T-helper 17 cell (primary cell): ENCODE results near the gene VPS50. TPM values are rescaled to one million over a fixed set of nuclear protein-coding genes. Genes with fewer than 3 reads are reported as not detected.

Experiments used
- ATAC-seq: fragments of 150-1000 bp; cut with Tn5 transposase; 2 replicates; pipeline ENCODE4 v1.10.0; 2021; ENCODE audit warnings: mild to moderate bottlenecking, moderate library complexity
- DNase-seq, 3 donors: peaks; one replicate each; pipeline versions ENCODE4 v3.0.0 to v3.0.0-alpha.2; 2020 to 2021
- H3K9me3 ChIP-seq: one replicate; pipeline ENCODE4 v1.7.0; 2013; ENCODE audit warnings: low read length, mild to moderate bottlenecking; ENCODE audit not compliant: control insufficient read depth, poor library complexity, severe bottlenecking
- H3K27ac Mint-ChIP-seq: one replicate; pipeline ENCODE4 v1.8.0; 2022; ENCODE audit warnings: mild to moderate bottlenecking, moderate library complexity, mixed read lengths
- H3K27me3 Mint-ChIP-seq: one replicate; pipeline ENCODE4 v1.8.0; 2022; ENCODE audit warnings: mixed read lengths
- H3K36me3 Mint-ChIP-seq: one replicate; pipeline ENCODE4 v1.8.0; 2022; ENCODE audit warnings: low read depth, mixed read lengths
- H3K4me1 Mint-ChIP-seq: one replicate; pipeline ENCODE4 v1.8.0; 2022; ENCODE audit warnings: mild to moderate bottlenecking, mixed read lengths
- H3K4me3 Mint-ChIP-seq: one replicate; pipeline ENCODE4 v1.8.0; 2022; ENCODE audit warnings: mild to moderate bottlenecking, moderate library complexity, mixed read lengths
- total RNA-seq, 4 donors: library from RNA in 2 of 4; stranded (reverse) in 2 of 4; gene quantifications; one replicate each; pipeline ENCODE4 v1.2.3 and lab custom pipeline; 2022 to 2026

Gene VPS50
- total RNA-seq, 2 donors from 2014 or later, result 23.8 to 27.5 TPM

DNA sequence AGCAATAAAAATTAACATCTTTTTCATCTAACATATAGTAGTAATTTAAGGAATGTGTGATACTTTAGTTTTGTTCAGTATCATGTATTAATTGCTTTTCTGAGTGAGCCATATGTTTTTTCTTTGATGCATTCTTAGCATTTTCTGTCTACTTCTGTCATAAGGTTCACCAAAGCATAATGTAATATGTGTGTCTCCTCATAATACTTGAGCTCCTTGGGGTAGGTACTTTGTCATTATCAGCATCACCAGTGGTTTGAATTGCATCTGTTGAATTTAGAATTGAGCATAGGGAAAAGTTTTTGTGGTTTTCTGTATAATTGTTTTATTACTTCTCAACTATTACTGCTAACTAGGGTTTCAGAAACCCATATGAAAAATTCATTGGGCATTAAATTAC is 26.5 kb downstream of the VPS50 start:
- no peak for DNase-seq
- Mint-ChIP-seq H3K4me3 (no peak overlapping the region), H3K4me1 (peaks cover 3% of the 10 kb centered on the region), H3K27me3 (no peaks in the 10 kb centered on the region), H3K36me3 (peaks cover 8% of the 10 kb centered on the region), H3K27ac (no peak overlapping the region)
- no peaks in the 10 kb centered on the region for H3K9me3 ChIP-seq
- ATAC-seq, result no peak

DNA sequence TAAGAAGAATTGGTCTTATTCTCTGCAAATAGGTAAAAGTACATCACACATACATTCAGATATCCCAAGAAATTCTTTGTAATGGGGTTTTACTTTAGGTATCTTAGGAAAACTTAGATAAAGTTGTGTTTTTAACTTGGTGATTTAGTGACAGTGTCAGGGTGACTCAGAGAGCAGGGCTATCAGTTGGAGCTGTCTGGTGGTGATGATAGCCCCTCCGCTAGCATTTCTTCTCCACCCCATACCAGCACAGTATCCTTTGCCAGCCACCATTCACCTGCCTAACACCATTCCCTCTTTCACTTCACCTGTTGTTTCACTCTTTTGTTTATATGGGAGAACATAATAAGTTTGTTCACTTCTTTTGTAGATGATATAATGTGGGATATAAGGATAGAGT is 30.4 kb downstream of the VPS50 start:
- peaks cover 2% of the 10 kb centered on the region for H3K4me1 Mint-ChIP-seq
- no peaks in the 10 kb centered on the region for H3K27me3 Mint-ChIP-seq
- no peak overlapping the region for H3K27ac Mint-ChIP-seq
- DNase-seq (no peak), ATAC-seq (no peak)
- H3K4me3 Mint-ChIP-seq, result no peak overlapping the region
- H3K9me3 ChIP-seq, result no peaks in the 10 kb centered on the region
- H3K36me3 Mint-ChIP-seq, result peaks cover 6% of the 10 kb centered on the region

DNA sequence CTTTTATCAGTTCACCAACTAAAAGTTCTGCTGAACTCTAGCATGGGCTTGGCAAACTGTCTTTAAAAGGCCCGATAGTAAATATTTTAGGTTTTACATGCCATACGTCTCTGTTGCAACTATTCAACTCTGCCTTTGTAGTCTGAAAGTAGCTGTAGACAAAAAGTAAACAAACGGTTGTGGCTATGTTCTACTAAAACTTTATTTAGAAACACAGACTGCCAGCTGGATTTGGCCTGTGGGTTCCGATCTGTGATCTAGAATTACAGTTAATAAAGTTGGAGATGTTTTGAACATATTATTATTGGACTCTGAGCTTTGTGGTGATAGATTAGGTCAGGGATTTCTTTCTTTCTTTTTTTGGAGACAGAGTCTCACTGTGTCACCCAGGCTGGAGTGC is 33.1 kb downstream of the VPS50 start:
- ATAC-seq, result no peak
- no peak overlapping the region for H3K27ac Mint-ChIP-seq
- peaks cover 9% of the 10 kb centered on the region for H3K4me1 Mint-ChIP-seq

DNA sequence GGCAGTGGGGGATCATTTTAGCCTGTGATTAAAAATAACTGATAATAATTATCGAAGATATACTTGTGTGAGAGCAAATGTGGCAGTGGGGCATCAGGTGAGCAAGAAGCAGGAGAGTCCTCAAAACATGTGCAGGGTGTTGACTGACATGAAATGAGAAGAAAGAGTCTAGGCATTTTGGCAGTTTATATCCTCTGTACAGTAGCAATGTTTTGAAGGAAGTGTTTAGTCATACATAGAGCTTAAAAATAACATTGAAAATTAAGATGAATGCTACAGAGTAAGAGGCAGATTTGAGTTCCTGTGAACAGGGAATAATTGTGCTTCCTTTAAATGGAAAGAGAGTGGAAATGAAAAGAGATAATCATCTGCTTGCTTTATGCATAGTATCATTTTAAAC is 47.4 kb downstream of the VPS50 start:
- H3K36me3 Mint-ChIP-seq, result peaks cover 21% of the 10 kb centered on the region
- DNase-seq (no peak), ATAC-seq (no peak)
- H3K9me3 ChIP-seq, result no peaks in the 10 kb centered on the region
- H3K4me1 Mint-ChIP-seq, result peaks cover 4% of the 10 kb centered on the region
- H3K27ac Mint-ChIP-seq, result no peak overlapping the region
- H3K27me3 Mint-ChIP-seq, result no peaks in the 10 kb centered on the region
- H3K4me3 Mint-ChIP-seq, result no peak overlapping the region

More for the DNA sequence above, 33.1 kb downstream of the VPS50 start:
- no peaks in the 10 kb centered on the region for H3K9me3 ChIP-seq
- Mint-ChIP-seq H3K27me3 (no peaks in the 10 kb centered on the region), H3K36me3 (peaks cover 8% of the 10 kb centered on the region), H3K4me3 (no peak overlapping the region)
- no peak for DNase-seq

DNA sequence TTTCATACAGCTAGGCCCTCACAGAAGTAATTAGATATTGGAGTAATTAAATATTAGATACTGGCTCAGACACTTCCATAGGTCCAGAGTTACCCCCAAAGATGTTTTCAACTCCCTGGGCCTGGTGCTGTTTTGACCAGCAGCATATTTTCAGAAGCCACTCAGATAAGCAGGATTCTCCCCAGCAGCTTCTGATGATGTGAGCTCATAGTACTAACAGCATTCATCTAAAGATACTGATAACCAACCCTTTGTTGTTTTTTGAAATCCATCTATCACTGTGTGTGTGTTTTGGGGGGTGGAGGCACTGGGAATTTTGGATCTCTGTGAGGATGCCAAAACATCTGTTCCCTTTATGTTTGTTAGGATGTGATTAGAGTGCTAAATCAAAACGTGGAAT is 52.7 kb downstream of the VPS50 start:
- peaks cover 6% of the 10 kb centered on the region for H3K36me3 Mint-ChIP-seq
- H3K9me3 ChIP-seq, result no peaks in the 10 kb centered on the region
- no peaks in the 10 kb centered on the region for H3K27me3 Mint-ChIP-seq
- no peak for DNase-seq
- no peak for ATAC-seq
- H3K4me3 Mint-ChIP-seq, result no peak overlapping the region
- no peaks in the 10 kb centered on the region for H3K4me1 Mint-ChIP-seq
- H3K27ac Mint-ChIP-seq, result no peak overlapping the region

DNA sequence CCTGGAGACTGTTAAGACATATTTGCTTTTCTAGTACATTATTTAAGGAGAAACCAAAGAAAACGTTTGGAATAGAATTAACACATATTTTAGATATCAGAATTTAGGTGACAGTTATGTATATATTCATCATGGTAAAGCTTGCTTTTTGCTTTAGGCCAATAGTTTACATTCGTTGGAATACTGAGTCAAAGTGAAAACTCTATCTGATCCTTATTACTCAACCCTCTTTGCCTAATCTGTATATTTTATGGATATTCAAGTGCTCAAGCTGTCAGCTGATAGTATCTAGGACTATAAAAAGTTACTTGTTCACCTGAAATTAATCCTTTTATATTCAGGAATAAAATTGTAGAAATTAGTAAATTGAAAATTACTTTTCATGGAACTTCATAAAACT is 61.1 kb downstream of the VPS50 start:
- Mint-ChIP-seq H3K4me3 (no peak overlapping the region), H3K36me3 (no peaks in the 10 kb centered on the region)

DNA sequence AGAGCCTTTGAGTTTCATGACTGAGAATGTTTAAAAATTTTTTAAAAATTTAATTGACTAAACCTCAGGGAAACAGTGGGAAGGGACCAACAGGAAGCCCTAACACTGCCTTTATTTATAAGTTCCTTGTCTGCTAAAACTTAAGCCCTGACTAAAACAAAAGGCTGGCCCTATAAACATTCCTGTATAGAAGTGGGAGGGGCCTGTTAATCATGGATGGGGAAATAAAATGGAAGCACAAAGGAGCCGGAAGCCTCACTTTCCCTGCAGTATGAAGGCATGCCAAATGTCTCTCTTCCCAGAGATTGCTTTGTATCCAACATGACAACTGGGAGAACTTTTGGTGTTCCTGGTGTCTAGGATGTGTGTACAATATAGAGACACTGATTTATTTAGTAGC is 66.0 kb downstream of the VPS50 start:
- DNase-seq (no peak), ATAC-seq (no peak)
- H3K4me1 Mint-ChIP-seq, result no peaks in the 10 kb centered on the region
- H3K27ac Mint-ChIP-seq, result no peak overlapping the region
- H3K36me3 Mint-ChIP-seq, result peaks cover 6% of the 10 kb centered on the region
- no peak overlapping the region for H3K4me3 Mint-ChIP-seq
- H3K27me3 Mint-ChIP-seq, result no peaks in the 10 kb centered on the region
- no peaks in the 10 kb centered on the region for H3K9me3 ChIP-seq

More for the DNA sequence above, 61.1 kb downstream of the VPS50 start:
- Mint-ChIP-seq H3K4me1 (no peaks in the 10 kb centered on the region), H3K27me3 (no peaks in the 10 kb centered on the region), H3K27ac (no peak overlapping the region)
- DNase-seq, result no peak
- H3K9me3 ChIP-seq, result no peaks in the 10 kb centered on the region
- no peak for ATAC-seq

DNA sequence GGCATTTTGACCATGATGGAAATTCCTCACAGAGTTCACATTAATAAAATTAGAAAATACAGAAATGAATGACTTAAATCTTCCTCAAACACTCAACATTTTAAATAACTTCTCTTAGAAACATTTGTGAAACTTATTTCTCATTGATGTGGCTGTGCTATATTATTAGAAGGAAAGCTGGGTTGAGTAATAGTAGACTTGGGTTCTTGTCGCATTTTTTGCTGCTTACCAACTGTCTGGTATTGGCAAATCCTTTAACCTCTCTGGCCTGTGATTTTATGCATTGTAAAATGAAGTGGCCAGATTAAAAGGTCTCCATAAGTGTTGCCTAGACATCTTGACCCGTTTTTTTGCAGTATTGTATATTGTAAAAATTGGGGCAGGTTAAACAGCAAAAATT is 66.5 kb downstream of the VPS50 start:
- peaks cover 6% of the 10 kb centered on the region for H3K36me3 Mint-ChIP-seq
- ATAC-seq, result no peak
- no peak overlapping the region for H3K4me3 Mint-ChIP-seq
- no peaks in the 10 kb centered on the region for H3K4me1 Mint-ChIP-seq
- no peaks in the 10 kb centered on the region for H3K27me3 Mint-ChIP-seq
- H3K9me3 ChIP-seq, result no peaks in the 10 kb centered on the region
- no peak for DNase-seq
- H3K27ac Mint-ChIP-seq, result no peak overlapping the region

DNA sequence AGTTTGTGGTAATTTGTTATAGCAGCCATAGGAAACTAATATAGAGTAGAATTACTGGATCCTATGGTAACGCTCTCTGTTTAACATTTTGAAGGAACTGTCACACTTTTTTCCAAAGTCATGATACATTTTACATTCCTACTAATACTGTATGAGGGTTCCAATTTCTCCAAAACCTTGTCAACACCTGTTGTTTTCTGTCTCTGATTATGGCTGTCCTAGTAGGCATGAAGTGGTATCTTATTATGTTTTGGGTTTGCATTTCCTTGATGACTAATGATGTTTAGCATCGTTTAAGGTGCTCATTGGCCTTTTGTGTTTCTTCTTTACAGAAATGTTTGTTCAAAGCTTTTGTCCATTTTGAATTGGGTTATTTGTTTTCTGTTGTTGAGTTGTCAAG is 69.6 kb downstream of the VPS50 start:
- DNase-seq, result no peak
- Mint-ChIP-seq H3K27me3 (no peaks in the 10 kb centered on the region), H3K4me3 (no peak overlapping the region), H3K36me3 (peaks cover 9% of the 10 kb centered on the region), H3K27ac (no peak overlapping the region), H3K4me1 (no peaks in the 10 kb centered on the region)
- H3K9me3 ChIP-seq, result no peaks in the 10 kb centered on the region
- no peak for ATAC-seq

DNA sequence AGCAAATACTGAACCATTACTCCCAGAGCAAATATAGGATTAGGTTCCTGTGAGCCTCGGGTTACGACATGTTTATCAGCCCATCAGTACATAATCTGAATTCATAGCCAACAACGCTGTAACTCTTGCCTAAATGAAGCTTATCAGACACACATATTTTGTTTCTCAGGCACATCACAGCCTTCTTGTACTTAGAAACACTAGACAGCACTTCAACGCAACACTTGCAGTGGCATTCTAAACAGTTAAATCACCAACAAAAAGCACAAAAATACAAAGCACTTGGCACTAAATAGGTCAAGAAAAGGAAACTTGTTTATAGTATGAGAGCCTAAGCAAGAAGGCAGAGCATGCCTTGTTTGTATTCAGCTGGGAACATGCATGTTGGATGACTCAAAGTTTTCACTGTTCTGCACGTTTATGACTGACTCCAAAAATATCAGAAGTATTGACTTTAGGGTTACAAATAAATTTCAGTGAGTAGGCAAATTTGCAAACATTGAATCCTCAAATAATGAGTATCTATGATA is 75.0 kb downstream of the VPS50 start:
- no peaks in the 10 kb centered on the region for H3K27me3 Mint-ChIP-seq
- H3K27ac Mint-ChIP-seq, result no peak overlapping the region
- DNase-seq, result no peak

DNA sequence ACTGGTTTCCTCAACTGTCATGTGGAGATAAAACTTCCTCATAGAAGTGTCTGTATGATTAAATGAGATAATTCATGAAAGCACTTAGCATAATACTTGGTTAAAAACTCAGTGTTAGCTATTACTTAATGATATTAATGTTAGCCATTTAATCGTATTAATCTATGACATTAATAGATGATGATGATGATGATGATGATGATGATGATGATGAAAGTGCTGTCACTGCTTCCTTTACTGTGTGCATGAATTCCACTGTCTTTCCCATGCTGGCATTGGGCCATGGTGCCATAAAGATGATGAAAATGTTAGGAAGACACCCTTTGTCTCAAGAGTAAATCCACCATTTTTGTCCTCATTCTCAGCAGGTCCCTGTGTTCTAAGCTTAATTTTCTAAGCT is 75.8 kb downstream of the VPS50 start:
- H3K4me3 Mint-ChIP-seq, result no peak overlapping the region
- no peak overlapping the region for H3K27ac Mint-ChIP-seq
- ATAC-seq (no peak), DNase-seq (no peak)
- no peaks in the 10 kb centered on the region for H3K9me3 ChIP-seq
- no peaks in the 10 kb centered on the region for H3K4me1 Mint-ChIP-seq
- no peaks in the 10 kb centered on the region for H3K27me3 Mint-ChIP-seq
- H3K36me3 Mint-ChIP-seq, result peaks cover 7% of the 10 kb centered on the region

More for the DNA sequence above, 75.0 kb downstream of the VPS50 start:
- H3K9me3 ChIP-seq, result no peaks in the 10 kb centered on the region
- ATAC-seq, result no peak
- Mint-ChIP-seq H3K4me3 (no peak overlapping the region), H3K36me3 (peaks cover 6% of the 10 kb centered on the region), H3K4me1 (no peaks in the 10 kb centered on the region)

DNA sequence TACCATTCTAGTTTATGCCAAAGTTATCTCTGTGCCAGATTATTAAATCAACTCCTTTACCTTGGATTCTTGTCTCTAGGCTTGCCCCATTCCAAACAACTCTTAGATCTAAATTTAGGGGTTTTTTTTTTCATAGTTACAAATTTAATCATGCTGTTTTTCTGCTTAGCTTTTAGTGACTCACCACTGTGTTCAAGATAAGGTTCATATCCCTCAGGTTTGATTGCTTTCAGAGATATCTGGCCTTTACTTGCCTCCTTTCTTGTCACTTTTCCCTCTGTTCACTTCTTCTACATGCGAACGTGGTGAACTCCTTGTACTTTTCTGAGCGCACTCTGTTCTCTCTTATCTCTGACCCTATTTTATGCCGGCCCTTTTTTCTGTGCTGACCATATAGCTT is 78.2 kb downstream of the VPS50 start:
- no peak overlapping the region for H3K27ac Mint-ChIP-seq
- no peak overlapping the region for H3K4me3 Mint-ChIP-seq
- ATAC-seq (no peak), DNase-seq (no peak)
- peaks cover 7% of the 10 kb centered on the region for H3K36me3 Mint-ChIP-seq
- no peaks in the 10 kb centered on the region for H3K4me1 Mint-ChIP-seq
- no peaks in the 10 kb centered on the region for H3K9me3 ChIP-seq
- no peaks in the 10 kb centered on the region for H3K27me3 Mint-ChIP-seq

DNA sequence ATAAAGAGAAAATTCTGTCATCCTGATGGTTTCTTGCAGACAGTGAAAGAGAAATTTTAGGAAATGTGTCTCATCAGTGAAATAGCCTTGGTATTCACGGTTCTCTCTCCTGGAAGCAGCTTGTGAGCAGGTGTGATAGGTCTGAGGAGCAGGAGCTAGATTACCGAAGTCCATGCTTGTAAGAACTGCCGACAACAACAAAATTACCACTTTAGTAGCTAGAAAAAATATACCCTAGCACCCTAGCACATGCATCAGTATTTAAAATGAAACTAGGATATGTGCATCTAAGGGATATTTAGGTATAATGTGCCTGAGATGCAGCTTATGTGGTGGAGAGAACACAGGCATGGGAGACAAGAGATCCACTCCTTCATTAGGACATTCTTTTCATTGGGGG is 82.3 kb downstream of the VPS50 start:
- ATAC-seq, result no peak
- Mint-ChIP-seq H3K27me3 (no peaks in the 10 kb centered on the region), H3K36me3 (peaks cover 19% of the 10 kb centered on the region), H3K4me1 (peaks cover 4% of the 10 kb centered on the region), H3K4me3 (no peak overlapping the region), H3K27ac (no peak overlapping the region)
- no peak for DNase-seq
- no peaks in the 10 kb centered on the region for H3K9me3 ChIP-seq

DNA sequence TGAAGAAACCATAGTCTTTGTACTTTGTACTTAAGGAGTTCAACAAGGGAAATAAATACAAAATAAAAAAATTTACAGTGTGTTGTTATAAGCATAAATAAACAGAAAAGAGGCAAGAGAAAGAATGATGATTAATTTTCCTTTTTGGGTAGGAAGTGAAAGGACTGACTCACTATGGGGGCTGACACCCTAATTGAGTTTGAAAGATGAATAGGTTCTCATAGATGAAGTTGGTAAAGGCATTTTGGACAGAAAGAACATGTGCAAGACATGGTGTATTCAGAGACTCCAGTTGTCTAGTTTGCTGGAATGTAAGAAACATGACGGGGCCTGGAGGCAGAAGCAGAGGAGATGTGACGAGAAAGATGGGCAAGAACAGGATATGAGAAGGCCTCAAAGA is 83.7 kb downstream of the VPS50 start:
- peaks cover 6% of the 10 kb centered on the region for H3K4me1 Mint-ChIP-seq
- peaks cover 17% of the 10 kb centered on the region for H3K36me3 Mint-ChIP-seq
- no peaks in the 10 kb centered on the region for H3K9me3 ChIP-seq
- H3K27me3 Mint-ChIP-seq, result no peaks in the 10 kb centered on the region
- H3K4me3 Mint-ChIP-seq, result no peak overlapping the region
- H3K27ac Mint-ChIP-seq, result no peak overlapping the region
- ATAC-seq (no peak), DNase-seq (no peak)
